HG03025 (cell line): ENCODE data around the gene JPH2.

ENCODE experiments used
- ATAC-seq: cut with Tn5 transposase; IDR thresholded peaks from one replicate; pipeline ENCODE4 v1.9.1; 2021; ENCODE audit warnings: mild to moderate bottlenecking, moderate library complexity; ENCODE audit not compliant: unreplicated experiment, low FRiP score

Gene JPH2

GRCh38 chr20:44110816-44111568 lies 76.0 kb downstream of the JPH2 start:
- ATAC-seq = no peak

DNA sequence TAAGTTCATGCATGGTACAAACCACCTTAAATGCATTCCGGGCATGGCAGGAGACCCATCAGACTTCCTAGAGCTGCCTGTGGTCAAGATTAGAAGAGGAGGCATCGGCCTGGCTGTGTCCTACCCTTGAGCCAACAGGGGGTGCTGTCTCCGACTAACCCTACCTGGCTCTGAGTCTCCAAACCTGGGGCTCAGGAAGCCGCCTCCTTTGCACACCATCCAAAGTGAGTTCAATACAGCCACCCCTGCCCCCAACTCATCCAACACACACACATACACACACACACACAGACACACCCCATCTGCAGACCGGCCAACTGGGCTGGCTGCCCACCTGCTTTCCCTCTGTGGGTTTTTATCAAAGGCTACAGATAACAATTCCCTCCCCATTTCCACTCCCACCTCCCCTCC lies 77.0 kb downstream of the JPH2 start:
- ATAC-seq = no peak

DNA sequence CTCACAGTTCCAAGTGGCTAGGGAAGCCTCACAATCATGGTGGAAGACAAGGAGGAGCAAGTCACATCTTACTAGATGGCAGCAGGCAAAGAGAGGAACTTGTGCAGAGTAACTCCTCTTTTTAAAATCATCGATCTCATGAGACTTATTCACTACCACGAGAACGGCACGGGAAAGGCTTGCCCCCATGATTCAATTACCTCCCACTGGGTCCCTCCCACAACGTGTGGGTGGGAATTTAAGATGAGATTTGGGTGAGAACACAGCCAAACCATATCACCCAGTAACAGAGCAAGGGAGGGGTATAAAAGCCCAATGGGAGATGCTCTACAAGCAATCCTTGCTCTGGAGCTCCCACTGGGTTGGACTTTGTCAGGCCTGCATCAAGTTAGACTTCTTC lies 80.4 kb downstream of the JPH2 start:
- ATAC-seq = no peak

DNA sequence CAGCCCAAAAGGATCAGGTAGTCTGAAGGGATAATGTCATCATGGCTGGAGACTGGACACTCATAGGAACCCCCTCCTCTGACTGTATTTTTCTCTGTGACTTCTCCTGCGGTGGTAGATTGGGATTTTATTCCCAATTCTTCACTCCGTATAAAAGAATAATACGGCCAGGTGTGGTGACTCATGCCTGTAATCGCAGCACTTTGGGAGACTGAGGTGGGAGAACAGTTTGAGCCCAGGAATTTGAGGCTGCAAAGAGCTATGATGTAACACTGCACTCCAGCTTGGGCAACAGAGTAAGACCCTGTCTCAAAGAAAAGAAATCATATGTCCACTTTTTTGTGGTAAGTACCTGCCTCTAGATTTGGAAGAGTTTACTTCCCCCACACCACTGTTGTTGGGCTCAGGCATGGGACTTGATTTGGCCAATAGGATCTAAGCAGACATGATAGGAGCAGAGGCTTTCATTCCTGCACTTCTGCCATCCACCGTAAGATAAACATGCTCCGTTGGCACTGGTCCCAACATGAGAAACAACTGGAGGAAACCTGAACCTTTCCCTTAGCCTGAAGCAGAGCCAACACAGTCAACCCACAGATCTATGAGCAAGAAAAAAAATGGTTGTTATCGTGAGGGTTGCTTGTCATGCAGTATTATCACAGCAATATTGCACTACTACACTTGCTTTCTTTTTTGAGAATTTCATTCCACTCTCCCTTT lies 82.0 kb downstream of the JPH2 start:
- ATAC-seq = no peak

DNA sequence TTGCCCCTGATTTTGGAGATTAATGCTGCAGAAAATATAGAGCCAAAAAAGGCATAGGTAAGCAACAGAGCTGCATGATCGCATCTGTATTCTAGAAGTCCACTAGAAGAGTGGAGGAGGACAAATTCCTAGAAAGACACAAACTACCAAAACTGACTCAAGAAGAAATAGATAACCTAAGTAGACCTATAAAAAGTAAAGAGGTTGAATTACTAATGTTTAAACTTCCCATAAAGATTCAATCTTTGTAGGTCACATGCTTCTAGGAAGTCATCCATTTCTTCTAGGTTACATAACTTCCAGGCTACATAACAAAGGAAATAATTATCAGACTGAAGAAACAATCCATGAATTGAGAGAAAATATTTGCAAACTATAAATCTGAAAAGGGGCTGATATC lies 84.4 kb downstream of the JPH2 start:
- ATAC-seq = no peak

DNA sequence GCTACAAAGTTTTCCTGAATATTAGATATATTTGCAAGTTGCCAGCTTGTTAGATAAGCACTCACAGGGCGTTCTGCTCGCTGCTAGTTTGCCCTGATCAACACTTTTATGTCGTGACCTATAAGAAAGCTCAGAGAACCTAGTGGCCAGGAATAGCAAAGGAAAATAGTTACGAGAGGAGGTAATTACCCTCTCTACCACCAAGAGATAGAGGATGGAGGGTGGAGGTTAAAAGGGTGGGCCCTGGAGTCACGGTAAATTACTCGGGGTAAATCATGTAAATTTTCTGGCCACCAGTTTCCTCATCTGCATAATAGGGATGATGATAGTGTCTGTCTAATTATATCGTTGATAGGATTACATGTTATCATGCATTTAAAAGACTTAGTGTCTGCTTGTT lies 87.2 kb downstream of the JPH2 start:
- no peak for ATAC-seq

GRCh38 chr20:44098657-44099056 lies 88.3 kb downstream of the JPH2 start:
- no peak for ATAC-seq

DNA sequence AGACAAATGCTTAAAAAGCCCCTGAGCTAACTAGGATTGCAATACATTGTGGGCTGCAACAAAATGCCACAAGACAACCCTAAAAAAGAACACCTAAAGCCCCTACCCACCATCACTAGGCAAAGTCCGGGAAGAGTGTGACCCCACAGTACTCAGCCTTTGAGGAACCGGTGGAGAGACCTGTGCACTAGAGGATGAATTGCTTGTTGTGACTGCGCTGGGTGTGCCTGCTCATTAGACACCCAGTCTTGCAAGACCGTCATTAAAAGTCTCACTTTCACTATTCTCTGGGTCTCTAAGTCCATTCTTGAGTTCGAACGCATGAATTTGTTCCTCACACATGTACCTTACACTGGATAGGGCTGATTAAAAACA lies 88.7 kb downstream of the JPH2 start:
- no peak for ATAC-seq

GRCh38 chr20:44097521-44098255 lies 89.3 kb downstream of the JPH2 start:
- ATAC-seq = no peak

- no peak for ATAC-seq
These were observed 91.2 kb downstream of the JPH2 start for GRCh38 chr20:44095831-44096230.

DNA sequence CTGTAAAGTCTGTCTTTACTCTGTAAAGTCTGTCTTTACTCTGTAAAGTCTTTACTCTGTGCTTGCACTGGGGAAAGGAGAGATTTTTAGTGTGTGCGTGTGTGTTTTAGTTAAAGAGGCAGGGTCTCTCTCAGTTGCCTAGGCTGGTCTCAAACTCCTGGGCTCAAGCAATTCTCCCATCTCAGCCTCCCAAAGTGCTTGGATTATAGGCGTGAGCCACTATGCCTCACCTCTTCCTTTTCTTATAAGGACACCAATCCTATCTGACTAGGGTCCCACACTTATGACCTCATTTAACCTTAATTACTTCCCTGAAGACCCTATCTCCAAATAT lies 93.8 kb downstream of the JPH2 start:
- ATAC-seq = no peak

DNA sequence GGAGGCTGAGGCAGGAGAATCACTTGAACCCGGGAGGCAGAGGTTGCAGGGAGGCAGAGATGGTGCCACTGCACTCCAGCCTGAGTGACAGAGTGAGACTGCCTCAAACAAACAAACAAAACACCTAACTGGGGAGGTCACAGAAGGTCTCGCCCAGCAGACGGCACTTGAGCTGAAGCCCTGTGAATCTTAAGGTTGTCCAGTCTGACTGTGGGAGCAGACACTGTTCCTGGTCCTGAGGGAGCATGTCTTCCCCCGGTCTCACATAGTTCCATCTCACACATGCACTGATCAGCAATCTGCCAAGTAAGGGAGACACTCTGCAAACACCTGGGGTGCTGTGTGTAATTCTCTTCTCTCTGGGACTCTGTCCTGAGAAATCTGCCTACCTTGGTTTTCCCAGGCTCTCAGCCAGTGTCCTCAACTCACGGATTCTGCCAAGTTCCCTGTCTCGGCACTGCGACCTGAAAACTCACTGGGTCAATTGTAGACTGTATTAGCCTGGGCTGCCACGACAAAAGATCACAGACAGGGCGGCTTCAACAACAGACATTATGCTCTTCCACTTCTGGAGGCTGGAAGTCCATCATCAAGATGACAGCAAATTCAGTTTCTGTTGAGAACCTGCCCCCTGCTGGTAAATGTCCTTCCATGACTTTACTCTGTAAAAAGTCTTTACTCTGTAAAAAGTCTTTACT lies 94.3 kb downstream of the JPH2 start:
- no peak for ATAC-seq

DNA sequence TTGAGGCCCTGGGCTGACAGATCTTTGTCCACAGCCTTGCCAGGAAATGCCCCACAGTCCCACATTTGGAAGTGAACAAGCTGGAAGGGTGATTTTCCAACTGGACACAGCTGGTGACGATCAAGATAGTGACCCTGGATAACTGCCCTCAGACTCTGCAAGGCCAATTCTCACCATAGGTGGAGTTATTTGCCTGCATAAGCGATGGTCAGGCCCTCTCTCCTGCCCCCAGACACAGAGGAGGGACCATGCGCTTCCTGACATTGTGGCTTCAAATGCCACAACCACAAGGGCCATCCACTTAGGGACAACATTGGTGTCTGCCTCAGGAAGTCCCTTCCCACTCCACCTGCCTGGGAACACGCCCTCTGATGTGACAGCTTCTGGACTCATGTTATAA lies 96.0 kb downstream of the JPH2 start:
- ATAC-seq = no peak

DNA sequence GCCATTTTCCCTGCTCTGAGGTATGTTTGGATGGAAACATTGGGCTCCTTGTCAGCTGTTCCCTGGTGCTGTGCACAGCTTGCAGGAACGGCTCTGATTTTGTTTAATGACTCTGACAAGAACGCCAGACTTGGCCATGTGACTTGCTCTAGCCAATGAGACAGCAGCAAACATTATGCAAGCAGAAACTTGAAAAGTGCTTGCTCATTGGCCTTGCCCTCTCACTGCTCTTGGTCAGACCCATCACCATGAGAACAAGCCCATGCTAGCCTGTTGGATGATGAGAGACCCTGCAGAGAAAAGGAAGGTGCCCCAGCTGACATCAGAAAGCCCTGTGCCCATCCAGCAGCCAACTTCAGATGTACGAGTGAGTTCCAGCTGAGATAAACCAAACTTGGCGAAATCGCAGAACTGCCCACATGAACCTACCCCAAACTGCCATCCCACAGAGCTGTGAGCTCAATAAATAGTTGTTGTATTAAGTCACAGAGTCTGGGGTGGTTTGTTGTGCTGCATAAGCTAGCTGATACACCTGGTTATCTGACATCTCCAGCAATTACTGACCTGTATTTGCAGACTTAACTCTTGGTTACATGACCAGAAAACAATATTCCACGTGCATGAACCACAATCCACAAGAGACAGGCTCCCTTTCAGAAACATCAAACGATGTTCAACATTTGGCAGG lies 96.9 kb downstream of the JPH2 start:
- ATAC-seq = no peak

DNA sequence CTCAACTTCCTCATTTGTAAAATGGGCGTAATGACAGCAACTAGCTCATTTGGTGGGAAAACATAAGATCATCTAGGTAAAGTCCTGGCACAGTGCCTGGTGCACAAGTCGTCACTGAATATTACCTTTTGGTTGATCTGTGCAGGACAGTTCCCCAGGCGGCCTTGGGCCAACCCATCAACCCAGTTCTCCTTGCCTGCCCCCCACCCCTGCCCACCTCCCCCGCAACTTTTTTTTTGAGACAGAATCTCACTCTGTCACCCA lies 99.2 kb downstream of the JPH2 start:
- ATAC-seq = no peak

GRCh38 chr20:44087051-44087856 lies 99.7 kb downstream of the JPH2 start:
- ATAC-seq = no peak

DNA sequence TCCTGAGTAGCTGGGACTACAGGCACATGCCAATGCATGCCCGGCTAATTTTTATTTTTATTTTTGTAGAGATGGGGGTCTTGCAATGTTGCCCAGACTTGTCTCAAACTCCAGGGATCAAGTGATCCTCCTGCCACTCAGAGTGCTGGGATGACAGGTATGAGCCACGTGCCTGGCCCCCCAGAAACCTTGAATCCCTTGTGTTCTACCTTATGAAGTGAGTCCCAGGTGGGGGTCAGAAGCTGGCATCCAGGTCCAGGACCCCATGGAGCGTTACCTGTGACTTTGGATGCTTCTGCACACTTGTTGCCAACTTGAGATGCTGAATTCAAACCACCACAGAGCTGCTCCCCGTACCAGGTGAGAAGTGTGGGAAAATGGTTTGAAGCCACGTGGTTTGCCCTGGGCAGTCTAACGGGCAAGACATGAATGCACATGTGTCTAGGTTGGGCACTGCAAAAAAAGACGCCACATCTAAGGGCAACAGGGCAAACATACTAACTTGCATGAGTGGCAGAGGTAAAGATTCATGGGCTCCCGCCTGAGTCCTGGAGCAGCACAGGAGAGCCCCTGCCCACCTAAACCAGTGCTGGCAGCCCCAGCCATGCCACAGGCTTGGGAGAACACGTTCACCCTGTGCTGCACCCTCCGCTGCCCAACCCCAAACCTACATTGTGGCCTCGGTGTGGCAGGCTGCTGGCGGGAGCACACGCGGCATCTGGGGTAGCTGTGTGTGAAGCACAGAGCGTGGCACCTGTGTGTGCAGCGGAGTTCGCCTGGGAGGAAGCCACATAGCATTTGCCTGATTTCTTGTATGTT lies 101.2 kb downstream of the JPH2 start:
- no peak for ATAC-seq

- ATAC-seq = no peak
These were observed 102.1 kb downstream of the JPH2 start for GRCh38 chr20:44084891-44085290.

DNA sequence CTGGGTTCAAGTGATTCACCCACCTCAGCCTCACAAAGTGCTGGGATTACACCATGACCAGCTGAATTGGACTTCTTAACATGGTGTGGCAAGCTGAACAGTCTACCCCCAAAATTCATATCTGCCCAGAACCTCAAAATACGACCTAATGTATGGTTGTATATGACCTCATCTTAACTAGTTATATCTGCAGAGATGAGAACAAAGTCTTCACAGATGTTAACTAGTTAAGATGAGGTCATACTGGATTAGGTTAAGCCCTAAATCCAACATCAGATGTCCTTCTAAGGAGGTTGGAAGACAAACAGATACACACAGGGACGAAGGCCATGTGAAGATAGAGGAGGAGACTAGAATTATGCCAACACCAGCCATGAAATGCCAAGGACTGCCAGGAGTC lies 102.5 kb downstream of the JPH2 start:
- ATAC-seq = no peak
